ENCODE measurements around the gene KRTAP12-1.
"Not testable (repeated sequence)": the region's sequence is repeated elsewhere in the genome, so short reads cannot be mapped to it uniquely, and the experiment has no call there.

KRTAP12-1 gene

DNA sequence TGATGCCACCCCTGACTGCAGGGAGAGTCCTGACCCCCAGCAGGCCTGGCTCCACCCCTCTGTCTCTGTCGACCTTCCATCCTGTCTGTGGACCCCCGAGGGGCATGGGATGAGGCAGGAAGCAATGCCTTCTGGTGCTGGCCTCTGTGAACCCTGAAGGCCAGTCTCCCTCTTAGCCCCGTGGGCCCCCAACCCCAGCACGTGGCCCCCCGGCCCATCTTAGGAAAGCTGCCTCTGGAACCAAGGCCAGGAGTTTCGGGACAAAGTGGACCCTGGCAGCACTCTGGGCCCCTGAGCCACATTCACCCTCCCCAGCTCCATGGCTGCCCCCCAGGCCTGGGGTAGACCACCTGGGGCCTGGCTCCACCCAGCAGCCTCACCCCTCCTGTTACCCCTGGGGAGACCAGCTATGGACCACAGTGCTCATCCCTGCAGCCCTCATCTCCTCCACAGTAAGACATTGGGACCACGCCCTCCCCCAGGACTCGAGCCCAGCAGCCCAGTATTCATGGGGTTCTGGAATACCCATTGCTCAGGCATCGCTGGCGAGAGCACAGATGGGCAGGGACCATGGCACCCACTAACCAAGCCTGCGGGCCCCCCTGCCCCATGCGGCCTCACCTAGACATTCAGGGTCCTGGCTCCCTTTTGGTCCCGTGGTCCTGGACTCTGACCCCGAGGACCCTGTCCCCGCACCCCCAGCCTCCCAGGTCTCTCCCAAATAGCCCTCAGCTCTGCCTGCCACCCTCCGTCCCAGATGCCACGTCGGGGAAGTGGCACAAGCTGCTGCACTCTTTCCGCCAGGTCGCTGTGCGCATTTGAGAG is 43.2 kb downstream of the KRTAP12-1 start:
- DNase-seq = not testable (repeated sequence)

DNA sequence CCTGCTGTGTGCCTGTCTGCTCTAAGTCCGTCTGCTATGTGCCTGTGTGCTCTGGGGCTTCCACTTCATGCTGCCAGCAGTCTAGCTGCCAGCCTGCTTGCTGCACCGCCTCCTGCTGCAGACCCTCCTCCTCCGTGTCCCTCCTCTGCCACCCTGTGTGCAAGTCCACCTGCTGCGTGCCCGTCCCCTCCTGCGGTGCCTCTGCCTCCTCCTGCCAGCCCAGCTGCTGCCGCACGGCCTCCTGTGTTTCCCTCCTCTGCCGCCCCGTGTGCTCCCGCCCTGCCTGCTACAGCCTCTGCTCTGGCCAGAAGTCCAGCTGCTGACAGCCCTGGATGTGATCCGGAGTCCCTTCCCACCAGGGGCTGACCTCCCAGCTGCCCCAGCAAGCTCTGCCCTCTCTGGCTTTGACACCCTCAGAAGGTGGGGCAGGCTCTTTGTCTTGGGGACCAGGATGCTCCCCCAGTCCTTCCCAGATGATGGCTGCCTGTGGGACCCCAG is 44.1 kb downstream of the KRTAP12-1 start:
- not testable (repeated sequence) for DNase-seq

DNA sequence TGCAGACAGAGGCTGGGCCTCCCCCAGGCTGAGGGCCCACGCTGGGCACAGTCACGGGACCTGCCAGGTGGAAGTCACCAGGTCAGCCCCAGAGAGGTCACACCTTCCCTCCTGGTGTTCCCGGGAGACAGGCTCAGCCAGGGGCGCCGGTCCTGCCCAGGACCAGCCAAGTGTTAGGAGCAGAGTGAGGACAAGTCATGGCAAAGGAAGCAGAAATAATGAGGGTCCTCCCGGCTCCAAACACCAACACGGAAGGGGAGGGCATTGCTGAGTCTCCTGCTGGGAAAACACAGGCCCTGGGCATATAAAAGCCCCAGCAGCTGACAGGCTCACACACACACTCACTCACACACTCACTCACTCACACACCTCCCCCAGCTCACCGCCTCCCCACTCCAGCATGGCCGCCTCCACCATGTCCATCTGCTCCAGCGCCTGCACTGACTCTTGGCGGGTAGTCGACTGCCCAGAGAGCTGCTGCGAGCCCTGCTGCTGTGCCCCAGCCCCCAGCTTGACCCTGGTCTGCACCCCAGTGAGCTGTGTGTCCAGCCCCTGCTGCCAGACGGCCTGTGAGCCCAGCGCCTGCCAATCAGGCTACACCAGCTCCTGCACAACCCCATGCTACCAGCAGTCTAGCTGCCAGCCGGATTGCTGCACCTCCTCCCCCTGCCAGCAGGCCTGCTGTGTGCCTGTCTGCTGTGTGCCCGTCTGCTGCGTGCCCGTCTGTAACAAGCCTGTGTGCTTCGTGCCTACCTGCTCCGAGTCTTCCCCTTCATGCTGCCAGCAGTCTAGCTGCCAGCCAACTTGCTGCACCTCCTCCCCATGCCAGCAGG is 44.7 kb downstream of the KRTAP12-1 start, which contains the start of gene KRTAP10-10:
Gene KRTAP10-10, plus strand, starts transcription at position 339 of the 833 bp plus-strand sequence. Its CDS starts 62 bp downstream, at position 401.
- peak; percentile 41 for DNase-seq

DNA sequence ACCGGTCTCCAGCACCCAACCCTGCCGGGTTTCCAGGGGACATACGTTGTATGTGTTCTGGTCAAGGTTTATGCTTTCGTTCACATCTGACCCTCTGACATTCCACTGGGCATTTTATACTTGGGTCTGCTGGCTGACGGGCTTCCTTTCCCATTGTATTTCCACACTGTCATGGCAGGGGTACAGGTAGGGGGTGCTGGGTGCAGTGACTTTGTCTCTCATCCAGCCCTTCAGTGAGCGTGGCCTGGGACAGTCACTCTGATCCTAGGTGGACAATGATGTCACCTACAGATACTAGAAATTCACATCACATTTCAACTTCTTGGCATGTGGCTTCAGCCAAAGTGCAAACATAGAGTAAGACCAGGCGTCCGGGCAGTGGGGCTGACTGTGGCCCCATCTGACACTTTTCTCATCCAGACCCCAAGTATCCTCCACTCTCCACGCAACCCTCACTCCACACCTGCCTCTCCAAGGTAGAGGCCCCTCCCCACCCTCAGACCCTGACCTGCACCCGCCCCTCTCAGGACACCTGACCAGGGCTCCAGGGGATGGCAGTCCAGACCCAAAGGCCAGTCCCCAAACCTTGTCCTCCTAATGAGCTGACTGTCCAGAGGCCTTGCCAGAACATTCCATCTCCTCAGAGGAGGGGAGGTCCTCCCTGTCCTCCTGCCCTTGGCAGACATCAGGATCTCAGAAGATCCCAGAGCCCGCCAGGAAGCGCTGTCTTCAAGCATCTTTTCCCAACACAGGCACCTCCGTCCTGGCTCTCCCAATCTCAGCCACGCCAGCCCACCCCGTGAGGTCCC is 45.5 kb downstream of the KRTAP12-1 start:
- DNase-seq = no peak

DNA sequence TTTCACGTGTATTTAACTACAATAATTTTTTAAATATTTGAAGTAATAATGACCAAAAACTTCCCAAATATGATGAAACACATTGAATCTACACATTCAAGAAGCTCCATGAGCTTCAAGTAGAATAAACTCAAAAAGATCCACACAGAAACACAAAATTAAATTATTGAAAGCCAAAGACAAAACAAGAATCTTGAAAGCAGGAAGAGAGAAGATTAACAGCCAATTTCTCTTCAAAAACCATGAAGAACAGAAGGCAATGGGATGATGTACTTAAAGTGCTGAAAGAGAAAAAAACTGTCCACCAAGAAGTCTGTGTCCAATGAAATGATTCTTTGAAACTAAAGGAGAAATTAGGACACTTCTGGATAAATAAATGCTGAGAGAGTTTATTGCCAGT is 49.9 kb downstream of the KRTAP12-1 start:
- no peak for DNase-seq
